ENCODE results near the gene TMEM120B.
"Not testable (repeated sequence)": the region's sequence is repeated elsewhere in the genome, so short reads cannot be mapped to it uniquely, and the experiment has no call there.

TMEM120B gene

DNA sequence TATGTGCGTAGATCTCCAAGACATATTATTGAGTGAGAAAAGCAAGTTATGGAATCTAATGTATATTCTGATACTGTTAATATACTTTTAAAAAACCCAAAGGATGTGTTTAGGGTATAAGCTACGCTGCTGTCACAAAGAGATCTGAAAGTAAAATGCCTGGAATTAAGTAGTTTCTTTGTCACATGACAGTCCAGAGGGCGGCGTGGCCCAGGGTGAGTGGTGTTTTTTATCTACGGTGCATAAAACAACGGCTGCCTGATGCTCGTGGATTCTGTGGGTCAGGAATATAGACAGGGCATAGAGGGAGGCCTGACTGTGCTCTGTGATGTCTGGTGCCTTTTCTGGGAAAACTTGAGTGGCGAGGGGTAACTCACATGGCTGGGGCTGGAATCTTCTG is 21.3 kb downstream of the TMEM120B start:
- no peak overlapping the region for H3K4me3 ChIP-seq
- H3K27ac ChIP-seq: no peak overlapping the region

DNA sequence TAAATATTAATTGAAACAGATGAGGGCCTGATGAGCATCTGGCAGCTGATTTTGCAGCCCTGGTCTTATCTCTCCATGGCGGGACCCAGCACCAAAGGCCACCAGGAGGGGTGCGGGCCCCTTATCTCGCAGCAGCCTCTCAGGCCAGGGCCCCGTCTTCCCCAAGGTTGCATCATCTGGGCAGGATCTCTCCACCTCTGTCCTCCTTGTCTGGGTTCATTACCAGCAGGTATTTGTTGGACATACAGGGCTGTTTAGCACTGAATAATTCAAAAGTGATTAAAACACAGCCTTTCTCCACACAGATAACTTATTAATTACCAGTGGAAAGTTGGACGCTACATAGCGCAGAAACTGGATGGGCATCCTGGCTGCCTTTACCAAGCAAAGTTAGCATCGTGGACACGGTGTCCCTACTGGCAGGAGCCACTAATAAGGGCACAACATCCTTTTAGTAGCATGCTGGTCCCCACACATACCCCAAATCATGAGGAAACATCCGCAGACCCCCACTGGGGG is 25.8 kb downstream of the TMEM120B start:
- Histone ChIP-seq H3K27ac (no peak overlapping the region), H3K4me3 (no peak overlapping the region)

DNA sequence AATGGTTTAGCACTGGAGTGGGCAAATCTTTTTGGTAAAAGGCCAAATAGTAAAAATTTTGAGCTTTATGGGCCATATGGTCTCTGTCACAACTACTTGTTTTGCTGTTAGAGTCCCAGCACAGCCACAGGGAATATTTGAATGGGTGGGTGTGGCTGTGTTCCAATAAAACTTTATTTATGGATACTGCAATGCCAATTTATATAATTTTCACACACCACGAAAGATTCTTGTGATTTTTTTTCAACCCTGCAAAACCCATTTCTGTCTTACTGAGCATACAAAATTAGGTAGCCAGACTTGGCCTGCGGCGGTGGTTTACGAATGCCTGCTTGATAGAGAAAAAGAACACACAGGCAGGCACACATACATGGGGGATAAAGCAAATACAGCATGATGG is 28.3 kb downstream of the TMEM120B start:
- Histone ChIP-seq H3K27ac (no peak overlapping the region), H3K4me3 (no peak overlapping the region)

DNA sequence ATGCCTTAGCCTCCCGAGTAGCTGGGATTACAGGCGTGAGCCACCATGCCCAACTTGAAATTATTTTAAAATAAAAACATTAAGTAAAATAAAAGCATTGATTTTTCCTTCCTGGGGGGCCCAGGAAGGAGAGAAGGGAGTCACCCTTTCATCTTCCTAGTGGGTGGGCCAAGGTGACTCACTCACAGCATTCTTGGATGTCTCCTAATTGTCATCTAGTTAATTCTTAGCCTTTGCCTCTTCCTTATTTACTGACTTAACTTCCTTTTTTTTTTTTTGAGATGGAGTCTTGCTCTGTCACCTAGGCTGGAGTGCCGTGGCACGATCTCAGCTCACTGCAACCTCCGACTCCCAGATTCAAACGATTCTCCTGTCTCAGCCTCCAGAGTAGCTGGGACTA is 29.2 kb downstream of the TMEM120B start:
- no peak overlapping the region for H3K4me3 ChIP-seq
- H3K27ac ChIP-seq: no peak overlapping the region

DNA sequence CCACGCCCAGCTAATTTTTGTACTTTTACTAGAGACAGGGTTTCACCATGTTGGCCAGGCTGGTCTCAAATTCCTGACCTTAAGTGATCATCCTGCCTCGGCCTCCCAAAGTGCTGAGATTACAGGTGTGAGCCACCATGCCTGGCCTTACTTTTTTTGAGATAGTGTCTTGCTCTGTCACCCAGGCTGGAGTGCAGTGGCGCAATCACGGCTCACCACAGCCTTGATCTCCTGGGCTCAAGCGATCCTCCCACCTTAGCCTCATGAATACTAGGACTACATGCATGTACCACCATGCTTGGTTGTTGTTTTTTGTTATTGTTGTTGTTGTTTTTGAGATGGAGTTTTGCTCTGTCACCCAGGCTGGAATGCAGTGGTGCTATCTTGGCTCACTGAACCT is 33.0 kb downstream of the TMEM120B start:
- H3K4me3 ChIP-seq, H3K27ac ChIP-seq: not testable (repeated sequence)

DNA sequence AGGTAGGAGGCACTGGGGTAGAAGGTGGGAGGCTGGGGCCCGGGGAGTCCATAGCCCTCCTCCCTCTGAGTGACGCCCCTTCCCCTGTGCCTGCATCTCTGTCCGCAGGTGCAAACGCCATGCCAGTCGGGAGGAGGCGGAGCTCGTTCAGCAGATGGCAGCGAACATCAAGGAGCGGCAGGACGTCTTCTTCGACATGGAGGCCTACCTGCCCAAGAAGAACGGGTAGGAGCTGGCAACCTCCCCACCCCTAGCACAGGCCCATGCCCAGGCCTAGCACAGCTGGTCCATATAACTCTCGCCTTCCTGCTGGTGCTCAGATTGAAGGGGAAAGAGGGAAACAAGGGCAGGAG is 35.6 kb downstream of the TMEM120B start:
- no peak overlapping the region for H3K27ac ChIP-seq
- no peak overlapping the region for H3K4me3 ChIP-seq

DNA sequence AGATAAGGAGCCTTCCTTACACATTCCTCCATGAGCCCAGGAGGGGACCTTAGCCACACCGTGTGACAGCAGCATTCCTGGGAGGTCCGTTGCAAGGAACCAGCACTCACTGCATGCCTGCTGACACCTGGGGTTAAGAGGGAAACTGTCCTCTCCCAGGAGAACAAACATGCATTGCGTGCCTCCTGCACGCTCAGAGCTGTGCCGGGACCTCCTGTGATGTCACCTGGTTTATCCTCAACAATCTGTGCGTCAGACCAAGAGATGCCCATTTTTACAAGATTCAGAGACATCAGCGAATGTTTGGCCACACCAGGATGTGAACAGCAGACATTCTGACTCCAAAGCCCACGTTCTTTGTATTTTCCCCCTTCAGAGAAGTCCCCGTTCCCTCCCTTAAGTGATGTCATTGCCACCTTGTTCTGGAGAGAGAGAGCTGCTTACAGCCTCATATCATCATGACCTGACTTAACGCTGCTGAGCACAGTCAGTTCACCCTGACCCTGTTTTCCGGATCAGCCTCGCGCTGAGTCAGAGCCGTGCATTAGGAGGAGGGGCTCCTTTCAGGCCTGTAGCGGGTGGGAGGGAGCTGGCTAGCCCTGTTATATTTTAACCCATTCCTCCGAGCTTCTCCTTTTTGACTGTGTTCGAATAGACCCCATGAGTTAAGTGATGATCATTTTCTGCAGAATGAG is 36.2 kb downstream of the TMEM120B start:
- no peak overlapping the region for H3K4me3 ChIP-seq
- H3K27ac ChIP-seq: no peak overlapping the region

DNA sequence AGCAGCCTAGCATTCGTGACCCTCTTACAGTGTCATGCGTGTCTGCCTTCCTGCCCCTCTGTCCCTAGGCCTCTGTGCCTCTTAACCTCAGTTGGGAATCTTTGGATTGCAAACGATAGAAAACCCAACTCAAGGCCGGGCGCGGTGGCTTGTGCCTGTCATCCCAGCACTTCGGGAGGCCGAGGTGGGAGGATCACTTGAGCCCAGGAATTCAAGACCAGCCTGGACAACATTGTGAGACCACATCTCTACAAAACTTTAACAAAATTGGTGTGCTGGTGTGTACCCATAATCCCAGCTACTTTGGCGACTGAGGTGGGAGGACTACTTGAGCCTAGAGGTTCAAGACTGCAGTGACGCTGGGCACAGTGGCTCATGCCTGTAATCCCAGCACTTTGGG is 36.7 kb downstream of the TMEM120B start:
- no peak overlapping the region for H3K4me3 ChIP-seq
- no peak overlapping the region for H3K27ac ChIP-seq

DNA sequence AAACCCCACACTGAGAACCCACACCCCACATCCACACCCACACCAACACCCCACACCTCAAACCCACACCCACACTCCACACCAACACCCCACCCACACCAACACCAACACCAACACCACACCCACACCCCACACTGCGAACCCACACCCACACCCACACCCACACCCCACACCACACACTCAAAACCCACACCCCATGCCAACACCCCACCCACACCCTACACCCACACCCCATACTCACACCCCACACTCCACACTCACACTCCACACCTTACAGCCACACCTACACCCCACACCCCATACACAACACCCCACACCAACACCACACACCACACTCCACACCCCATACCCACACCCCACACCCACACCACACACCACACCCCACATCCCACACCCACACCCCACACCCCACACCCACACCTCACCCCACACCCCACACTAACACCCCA is 38.0 kb downstream of the TMEM120B start:
- H3K27ac ChIP-seq: no peak overlapping the region
- H3K4me3 ChIP-seq: no peak overlapping the region

DNA sequence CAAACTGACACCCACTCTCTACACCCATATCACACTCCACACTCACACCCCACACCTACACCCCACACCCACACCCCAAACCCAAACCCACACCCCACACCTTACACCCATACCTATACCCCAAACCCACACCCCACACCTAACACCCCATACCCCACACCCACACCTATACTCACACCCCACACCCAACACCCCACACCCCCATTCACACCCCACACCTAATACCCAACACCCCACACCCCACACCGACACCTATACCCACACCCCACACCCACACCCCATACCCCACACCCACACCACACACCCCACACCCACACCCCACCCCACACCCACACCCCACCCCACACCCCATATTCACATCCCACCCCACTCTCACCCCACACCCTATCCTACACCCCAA is 38.5 kb downstream of the TMEM120B start:
- no peak overlapping the region for H3K4me3 ChIP-seq
- H3K27ac ChIP-seq: no peak overlapping the region

DNA sequence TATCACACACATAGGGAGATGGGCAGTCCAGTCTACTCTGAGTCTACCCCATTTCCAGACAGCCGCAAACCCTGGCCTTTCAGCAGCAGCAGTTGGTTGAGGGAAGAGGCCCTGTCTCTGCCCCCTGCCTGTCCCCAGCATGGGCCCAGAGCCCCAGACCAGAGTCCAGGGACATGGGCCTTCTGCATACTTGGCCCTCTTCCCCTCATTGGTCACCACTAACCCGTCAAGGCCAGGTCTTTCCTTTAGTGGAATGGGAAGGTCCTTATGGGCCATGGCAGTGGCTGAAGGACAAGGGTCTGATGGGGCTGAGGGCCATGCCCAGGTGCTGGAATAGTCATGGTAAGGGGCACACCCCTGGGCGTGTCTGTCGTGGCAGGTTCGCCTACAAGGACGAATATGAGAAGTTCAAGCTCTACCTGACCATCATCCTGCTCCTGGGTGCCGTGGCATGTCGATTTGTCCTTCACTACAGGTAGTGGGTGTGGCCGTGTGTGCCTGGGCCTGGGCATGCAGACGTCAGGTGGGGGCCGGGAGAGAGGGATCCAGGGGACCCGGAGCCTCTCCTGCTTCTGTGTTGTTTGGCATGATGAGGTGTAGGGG is 39.3 kb downstream of the TMEM120B start:
- H3K27ac ChIP-seq: no peak overlapping the region
- no peak overlapping the region for H3K4me3 ChIP-seq

DNA sequence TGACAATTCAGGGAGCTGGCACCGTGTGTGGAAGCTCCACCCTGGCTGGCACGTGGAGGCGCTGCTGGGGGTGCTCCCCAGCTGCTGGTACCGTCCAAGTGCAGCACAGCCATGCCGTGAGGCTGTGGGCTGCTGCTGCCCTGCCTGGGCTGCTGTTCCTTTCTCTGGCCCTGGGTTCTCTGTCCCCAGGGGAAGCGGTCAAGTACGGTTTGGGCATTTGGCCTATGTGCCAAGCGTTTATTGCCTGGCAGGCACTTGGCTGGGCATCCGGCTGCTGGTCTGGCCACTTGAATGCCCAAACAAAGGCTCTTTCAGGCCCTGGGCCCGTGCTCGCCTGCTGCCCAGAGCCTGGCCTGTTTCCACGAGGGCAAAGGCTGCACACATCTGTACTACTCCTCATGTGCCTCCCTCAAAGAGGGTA is 41.3 kb downstream of the TMEM120B start:
- no peak overlapping the region for H3K27ac ChIP-seq
- no peak overlapping the region for H3K4me3 ChIP-seq

DNA sequence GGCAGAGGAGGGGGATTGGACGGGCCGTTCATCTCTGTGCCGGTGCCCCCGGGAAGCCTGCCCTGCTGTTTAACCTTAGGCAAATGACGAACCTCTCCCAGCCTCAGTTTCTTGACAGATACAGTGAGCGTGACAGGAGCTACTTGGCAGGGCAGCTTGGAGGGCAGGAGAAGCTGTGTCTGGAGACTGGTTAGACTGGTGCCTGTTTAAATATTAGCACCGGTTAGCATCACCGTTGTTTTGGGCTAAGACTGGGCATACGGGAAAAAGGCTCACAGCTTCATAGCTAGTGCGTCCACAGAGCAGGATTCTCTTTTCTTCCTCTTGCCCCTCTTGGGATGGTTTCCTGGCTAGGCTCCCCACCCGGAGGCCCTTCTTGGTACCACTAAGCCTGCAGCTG is 42.3 kb downstream of the TMEM120B start:
- Histone ChIP-seq H3K27ac (no peak overlapping the region), H3K4me3 (no peak overlapping the region)

DNA sequence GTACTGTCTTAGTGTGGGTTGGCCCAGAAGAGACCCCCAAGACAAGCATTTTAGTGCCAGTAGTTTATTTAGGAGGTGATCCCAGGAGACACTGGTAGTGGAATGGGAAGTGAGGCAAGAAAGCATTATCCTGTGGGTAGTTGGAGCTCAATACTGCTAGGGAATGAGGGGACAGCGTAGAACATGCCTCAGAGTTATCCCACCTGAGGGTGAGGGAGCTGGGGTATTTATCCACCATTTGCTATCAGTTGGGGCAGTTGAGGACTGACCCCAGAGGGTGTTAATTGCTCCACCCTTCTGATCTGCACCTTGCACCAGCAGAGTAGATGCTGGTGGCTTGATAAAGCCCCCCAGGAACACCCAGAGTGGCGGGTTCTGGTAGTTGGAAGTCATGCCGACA is 43.0 kb downstream of the TMEM120B start:
- no peak overlapping the region for H3K27ac ChIP-seq

DNA sequence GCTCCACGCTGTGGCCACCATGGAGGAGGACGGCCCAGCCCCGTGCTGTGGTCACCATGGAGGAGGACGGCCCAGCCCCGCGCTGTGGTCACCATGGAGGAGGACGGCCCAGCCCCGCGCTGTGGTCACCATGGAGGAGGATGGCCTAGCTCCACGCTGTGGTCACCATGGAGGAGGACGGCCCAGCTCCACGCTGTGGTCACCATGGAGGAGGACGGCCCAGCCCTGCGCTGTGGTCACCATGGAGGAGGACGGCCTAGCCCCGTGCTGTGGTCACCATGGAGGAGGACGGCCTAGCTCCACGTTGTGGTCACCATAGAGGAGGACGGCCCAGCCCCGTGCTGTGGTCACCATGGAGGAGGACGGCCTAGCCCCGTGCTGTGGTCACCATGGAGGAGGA is 46.0 kb downstream of the TMEM120B start:
- H3K27ac ChIP-seq, H3K4me3 ChIP-seq: not testable (repeated sequence)

More for the DNA sequence above, 43.0 kb downstream of the TMEM120B start:
- H3K4me3 ChIP-seq: no peak overlapping the region

DNA sequence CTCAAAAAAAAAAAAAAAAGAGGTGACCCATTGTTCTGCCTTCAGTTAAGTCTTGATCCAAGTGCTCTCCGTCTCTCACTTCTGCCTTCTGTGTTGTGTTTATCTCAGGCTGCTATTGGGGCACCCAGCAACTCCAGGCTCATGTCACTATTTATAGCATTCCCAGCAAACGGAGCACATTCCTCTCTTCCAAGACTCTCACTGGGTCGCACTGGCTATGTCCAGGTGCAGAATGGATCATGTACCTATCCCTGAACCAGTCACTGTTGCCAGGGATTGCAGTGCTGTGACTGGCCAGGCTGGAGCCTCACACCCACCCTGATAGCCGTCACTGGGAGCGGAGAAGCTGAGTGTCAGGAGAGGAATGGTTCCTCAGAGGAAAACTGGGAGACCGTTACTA is 49.7 kb downstream of the TMEM120B start:
- Histone ChIP-seq H3K27ac (no peak overlapping the region), H3K4me3 (no peak overlapping the region)

DNA sequence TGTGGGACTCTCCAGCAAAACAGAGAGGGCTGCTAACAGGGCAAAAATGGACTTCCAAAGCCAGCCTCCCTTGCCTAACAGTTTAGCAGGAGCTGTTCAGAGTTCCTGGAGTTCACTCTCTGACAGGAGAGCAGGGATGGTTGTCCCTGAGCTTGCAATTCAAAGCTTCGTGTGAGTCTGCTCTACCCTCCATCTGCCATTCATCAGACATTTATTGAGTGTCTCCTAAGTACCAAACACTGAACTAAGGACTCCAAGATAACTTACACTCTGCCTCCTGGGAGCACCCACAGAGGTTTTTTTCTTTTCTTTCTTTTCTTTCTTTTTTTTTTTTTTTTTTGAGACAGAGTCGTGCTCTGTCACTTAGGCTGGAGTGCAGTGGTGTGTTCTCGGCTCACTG is 52.3 kb downstream of the TMEM120B start:
- H3K4me3 ChIP-seq: no peak overlapping the region
- no peak overlapping the region for H3K27ac ChIP-seq

DNA sequence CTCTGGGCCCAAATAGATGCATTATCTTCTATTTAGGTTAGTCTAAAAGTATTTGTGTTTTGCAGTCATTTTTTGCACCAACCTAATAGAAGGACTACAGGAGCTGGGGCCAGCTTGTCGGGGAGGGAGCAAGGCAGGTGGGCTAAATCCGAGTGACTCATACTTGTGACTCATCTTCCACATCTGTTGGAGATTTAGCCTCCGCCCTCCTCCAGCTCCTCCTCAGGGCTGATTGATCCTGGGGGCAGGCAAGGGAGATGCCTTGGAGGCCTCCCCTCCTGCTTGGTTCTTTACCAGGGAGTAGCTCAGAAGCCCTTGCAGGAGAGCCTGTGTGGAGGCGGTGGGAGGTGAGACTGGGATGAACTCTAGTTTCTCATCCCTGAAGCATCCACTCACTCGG is 53.0 kb downstream of the TMEM120B start:
- H3K4me3 ChIP-seq: no peak overlapping the region
- H3K27ac ChIP-seq: no peak overlapping the region

DNA sequence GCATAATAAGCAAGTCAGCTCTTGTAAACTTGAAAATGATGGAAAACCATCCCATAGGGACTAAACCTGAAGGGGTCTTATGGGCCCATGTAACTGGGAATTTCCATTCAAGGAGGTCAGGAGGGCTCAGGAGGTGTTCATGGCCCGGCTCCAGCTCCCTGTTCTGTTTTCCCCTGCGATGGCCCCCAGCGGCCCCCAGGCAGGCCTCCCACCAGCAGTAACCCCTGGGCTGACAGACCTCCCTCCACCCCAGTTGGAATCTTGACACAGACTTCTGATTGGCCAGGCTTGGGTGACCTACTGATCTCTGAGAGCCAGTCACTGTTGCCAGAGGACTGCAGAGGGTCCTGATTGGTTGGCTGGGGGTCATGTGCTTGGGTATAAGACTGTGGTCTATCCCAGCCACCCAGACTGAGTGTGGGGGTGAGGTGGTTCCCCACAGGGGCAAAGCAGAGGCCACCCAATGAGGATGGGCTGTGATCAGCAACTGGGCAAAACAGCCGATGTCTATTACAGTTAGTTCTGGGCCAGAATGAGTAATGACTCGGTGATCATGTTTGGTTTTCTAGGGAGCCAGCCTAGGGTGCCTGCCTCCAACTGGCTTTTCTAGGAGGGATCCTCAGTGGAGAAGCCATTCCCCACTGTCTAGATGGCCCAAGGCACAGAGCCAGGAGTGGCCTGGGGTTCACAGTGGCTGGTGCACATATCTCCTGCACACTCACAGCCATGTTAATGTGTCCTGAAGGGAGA is 53.9 kb downstream of the TMEM120B start:
- H3K27ac ChIP-seq: no peak overlapping the region

DNA sequence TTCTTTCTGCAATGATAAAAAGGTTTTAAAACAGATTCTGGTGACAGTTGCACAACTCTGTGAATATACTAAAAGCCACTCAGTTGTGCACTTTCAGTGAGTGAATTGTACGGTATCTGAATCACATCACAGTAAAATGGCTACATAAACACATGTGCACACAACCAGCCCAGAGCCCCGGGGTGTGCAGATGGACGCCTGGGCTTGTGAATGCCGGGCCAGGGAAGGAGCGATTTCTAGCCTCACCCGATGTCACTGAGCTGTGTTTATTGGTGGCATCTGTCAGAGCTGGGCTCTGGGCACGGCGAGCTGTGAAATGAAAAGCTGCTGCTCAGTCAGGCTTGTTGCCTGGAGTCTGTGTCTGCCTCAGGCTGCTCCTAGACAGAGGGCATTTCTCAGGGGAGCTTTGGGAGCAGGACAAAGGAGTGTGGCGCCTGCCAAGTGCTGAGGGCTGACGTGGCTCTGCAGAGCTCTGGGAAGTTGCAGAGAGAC is 55.0 kb downstream of the TMEM120B start:
- no peak overlapping the region for H3K4me3 ChIP-seq
- H3K27ac ChIP-seq: no peak overlapping the region

More for the DNA sequence above, 53.9 kb downstream of the TMEM120B start:
- H3K4me3 ChIP-seq: no peak overlapping the region

DNA sequence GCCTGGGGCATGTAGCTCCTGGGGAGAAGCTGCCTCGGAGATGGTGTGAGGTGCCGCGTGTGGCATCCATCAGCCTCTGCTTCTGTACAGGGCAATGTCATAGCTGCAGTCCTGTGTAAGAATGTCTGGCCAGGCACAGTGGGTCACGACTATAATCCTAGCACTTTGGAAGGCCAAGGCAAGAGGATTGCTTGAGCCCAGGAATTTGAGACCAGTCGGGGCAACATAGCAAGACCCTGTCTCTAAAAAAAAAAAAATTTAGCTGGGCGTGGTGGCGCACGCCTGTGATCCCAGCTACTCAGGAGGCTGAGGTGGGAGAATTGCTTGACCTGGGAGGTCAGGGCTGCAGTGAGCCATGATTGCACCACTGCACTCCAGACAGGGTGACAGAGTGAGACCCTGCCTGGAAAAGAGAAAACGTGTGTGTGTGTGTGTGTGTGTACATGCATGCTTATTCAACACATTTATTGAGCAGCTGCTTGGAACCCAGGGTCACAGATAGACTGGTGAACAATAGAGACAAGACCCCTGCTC is 56.8 kb downstream of the TMEM120B start:
- Histone ChIP-seq H3K4me3 (no peak overlapping the region), H3K27ac (no peak overlapping the region)

All from skin epidermis (tissue), 12 donors.